K562 (cell line): ENCODE results near the gene TSSK2. TPM values are rescaled to one million over a fixed set of nuclear protein-coding genes. Genes with fewer than 3 reads are reported as not detected.

Experiments
- BHLHE40 ChIP-seq: IDR thresholded peaks from 2 replicates; pipeline ENCODE4 v1.6.1; 2011; ENCODE audit warnings: low read length, improper control_type of control experiment
- E2F5 ChIP-seq: sonication (generic); formaldehyde crosslinking; IDR thresholded peaks from 2 replicates; pipeline ENCODE4 v1.8.0; 2022; ENCODE audit warnings: mild to moderate bottlenecking, missing genetic modification reagents
- FOS ChIP-seq: IDR thresholded peaks from 3 replicates; pipeline ENCODE4 v1.6.1; 2011; ENCODE audit not compliant: insufficient read length; ENCODE audit errors: extremely low read depth
- GATA2 ChIP-seq: sonication (generic); formaldehyde crosslinking; IDR thresholded peaks from 2 replicates; pipeline ENCODE4 v1.4.0; 2020; ENCODE audit warnings: mild to moderate bottlenecking, missing genetic modification reagents
- MGA ChIP-seq: fragments of 450-650 bp; IDR thresholded peaks from 2 replicates; pipeline ENCODE4 v1.6.1; 2016; ENCODE audit warnings: mild to moderate bottlenecking, moderate library complexity
- NFE2 ChIP-seq: IDR thresholded peaks from 2 replicates; pipeline ENCODE4 v1.6.1; 2014; ENCODE audit warnings: antibody characterized with exemption, low read depth
- POLR2H ChIP-seq: IDR thresholded peaks from 2 replicates; pipeline ENCODE4 v1.6.1; 2016; ENCODE audit warnings: missing genetic modification characterization, low read depth, mild to moderate bottlenecking, control low read depth, missing compliant biosample characterization, moderate library complexity
- SRF ChIP-seq, 2 experiments: fragments of 250-450, 450-650 bp in 1 of 2; sonication (Bioruptor Pico) in 1 of 2; sonication (generic) in 1 of 2; formaldehyde crosslinking; IDR thresholded peaks; 2 replicates each; pipeline versions ENCODE4 v1.5.0 to v1.5.1; 2020 to 2022; ENCODE audit warnings: mild to moderate bottlenecking in 1 of 2, missing genetic modification reagents in 1 of 2
- XRCC5 ChIP-seq: fragments of 200-400 bp; formaldehyde crosslinking; IDR thresholded peaks from 2 replicates; pipeline ENCODE4 v1.6.1; 2017; ENCODE audit warnings: low read depth, mild to moderate bottlenecking, low read length
- YY1 ChIP-seq, 3 experiments: IDR thresholded peaks; 2 replicates each; pipeline ENCODE4 v1.6.1; 2011; ENCODE audit warnings: low read length in 2 of 3, mild to moderate bottlenecking in 2 of 3, moderate library complexity in 2 of 3, borderline replicate concordance in 1 of 3, control low read depth in 1 of 3, low read depth in 1 of 3; ENCODE audit not compliant: insufficient read depth in 3 of 3, insufficient replicate concordance in 2 of 3, control insufficient read depth in 1 of 3, insufficient read length in 1 of 3; ENCODE audit errors: extremely low read depth in 1 of 3
- ZFP91 ChIP-seq: sonication (generic); formaldehyde crosslinking; IDR thresholded peaks from 2 replicates; pipeline ENCODE4 v1.8.0; 2022; ENCODE audit warnings: mild to moderate bottlenecking, missing genetic modification reagents
- ZNF277 ChIP-seq: fragments of 250-450 bp; sonication (Bioruptor Pico); IDR thresholded peaks from 2 replicates; pipeline ENCODE4 v1.8.0; 2022; ENCODE audit warnings: inconsistent platforms, mild to moderate bottlenecking, moderate library complexity, borderline replicate concordance
- ZNF668 ChIP-seq: fragments of 250-450 bp; sonication (Bioruptor Pico); IDR thresholded peaks from 2 replicates; pipeline ENCODE4 v1.8.0; 2022; ENCODE audit warnings: mild to moderate bottlenecking, inconsistent platforms
- polyA plus RNA-seq, 8 experiments: library from polyadenylated mRNA; depleted of rRNA in 4 of 8; stranded (reverse) in 5 of 8; unstranded in 3 of 8; fragments of >200 nt; fragmentation: Nextera tagmentation in 2 of 8; fragmentation: Illumina TruSeq in 1 of 8; extraction: Ambion mirVana in 2 of 8; extraction: Trizol in 1 of 8; gene quantifications; 2 replicates each; pipeline versions ENCODE4 v1.2.1 to v1.2.3, GENCODE V29; 2011 to 2014; ENCODE audit warnings: inconsistent platforms in 1 of 8, missing spikeins in 1 of 8
- total RNA-seq, 7 experiments: library from RNA; depleted of rRNA in 6 of 7; stranded (reverse); fragments of >200 nt in 6 of 7; fragmentation: Illumina TruSeq in 2 of 7; extraction: Trizol in 2 of 7; gene quantifications; 2 replicates each; pipeline versions ENCODE4 v1.2.1 to v1.2.3, GENCODE V29; 2011 to 2021; ENCODE audit warnings: low replicate concordance in 1 of 7

Gene TSSK2
- total and polyA plus RNA-seq, 9 of the 15 experiments (the other 6 are each of a cell fraction or from before 2014, with no cell fraction given) = 0.04 TPM; not detected in 8

GRCh38 chr22:19107730-19108074 is 23.4 kb upstream of the TSSK2 start (continued):
- TF ChIP-seq MGA (no peak), E2F5 (CRISPR knock-in tag) (peak; percentile 95), SRF (CRISPR knock-in tag; IDR thresholded peaks at IDR 0.05) (no peak), ZNF277 (CRISPR knock-in tag) (no peak), POLR2H (no peak), YY1 (IDR thresholded peaks at IDR 0.05; ENCODE audit: borderline replicate concordance in 1 of 3, control insufficient read depth in 1 of 3, extremely low read depth in 1 of 3, insufficient read depth in 3 of 3, insufficient read length in 1 of 3, insufficient replicate concordance in 2 of 3, low read depth in 1 of 3, low read length in 2 of 3) (no peak), ZNF668 (CRISPR knock-in tag) (no peak), NFE2 (no peak), ZFP91 (CRISPR knock-in tag) (peak; percentile 78), XRCC5 (no peak), GATA2 (CRISPR knock-in tag) (no peak), FOS (no peak), BHLHE40 (no peak)
